Activated T-cell treated with anti-CD3 and anti-CD28 coated beads, Interleukin-2, amount 50 U/mL, for 48 hours (primary cell): ENCODE measurements around the gene SATB1.
"Not testable (repeated sequence)": the region's sequence is repeated elsewhere in the genome, so short reads cannot be mapped to it uniquely, and the experiment has no call there.

ENCODE experiments used
- DNase-seq, 2 experiments: peaks; one replicate each; pipeline ENCODE4 v3.0.0-alpha.2; 2020

SATB1 gene

GRCh38 chr3:18349197-18349798 is 75.8 kb downstream of the SATB1 start:
- no peak for DNase-seq

- DNase-seq: no peak
Measured at GRCh38 chr3:18346097-18346496, 79.0 kb downstream of the SATB1 start.

- DNase-seq: no peak
Measured at GRCh38 chr3:18345015-18345367, 80.1 kb downstream of the SATB1 start.

GRCh38 chr3:18344306-18345014 is 80.7 kb downstream of the SATB1 start:
- DNase-seq: no peak

GRCh38 chr3:18343809-18344208 is 81.3 kb downstream of the SATB1 start:
- no peak for DNase-seq

GRCh38 chr3:18338827-18339514 is 86.2 kb downstream of the SATB1 start:
- no peak for DNase-seq

GRCh38 chr3:18337231-18337630 is 87.9 kb downstream of the SATB1 start:
- DNase-seq: no peak

- DNase-seq: no peak
Measured at GRCh38 chr3:18334837-18335601, 90.1 kb downstream of the SATB1 start.

- DNase-seq: not testable (repeated sequence)
Measured at GRCh38 chr3:18330772-18331441, 94.2 kb downstream of the SATB1 start.

- no peak for DNase-seq
Measured at GRCh38 chr3:18308096-18308650, 117.0 kb downstream of the SATB1 start.

- no peak for DNase-seq
Measured at GRCh38 chr3:18307529-18307928, 117.6 kb downstream of the SATB1 start.

GRCh38 chr3:18302517-18302916 is 122.6 kb downstream of the SATB1 start:
- DNase-seq: no peak

- DNase-seq: no peak
Measured at GRCh38 chr3:18301781-18302180, 123.4 kb downstream of the SATB1 start.

- no peak for DNase-seq
Measured at GRCh38 chr3:18300916-18301315, 124.2 kb downstream of the SATB1 start.

- DNase-seq: no peak
Measured at GRCh38 chr3:18297126-18297525, 128.0 kb downstream of the SATB1 start.
